NCI-H2196 (cell line): ENCODE measurements around the gene DLGAP4.

Source experiments
- DNase-seq: peaks from one replicate; lab custom pipeline; 2025; ENCODE audit not compliant: unreplicated experiment; lab: John Stamatoyannopoulos, UW

Gene DLGAP4

GRCh38 chr20:36274181-36274841 is 31.8 kb upstream of the DLGAP4 start:
- DNase-seq = no peak

GRCh38 chr20:36275011-36275410 is 31.1 kb upstream of the DLGAP4 start:
- DNase-seq = no peak

- DNase-seq = no peak
Observed at GRCh38 chr20:36275441-36276189, 30.5 kb upstream of the DLGAP4 start.

- DNase-seq = no peak
Observed at GRCh38 chr20:36277546-36277945, 28.6 kb upstream of the DLGAP4 start.

DNA sequence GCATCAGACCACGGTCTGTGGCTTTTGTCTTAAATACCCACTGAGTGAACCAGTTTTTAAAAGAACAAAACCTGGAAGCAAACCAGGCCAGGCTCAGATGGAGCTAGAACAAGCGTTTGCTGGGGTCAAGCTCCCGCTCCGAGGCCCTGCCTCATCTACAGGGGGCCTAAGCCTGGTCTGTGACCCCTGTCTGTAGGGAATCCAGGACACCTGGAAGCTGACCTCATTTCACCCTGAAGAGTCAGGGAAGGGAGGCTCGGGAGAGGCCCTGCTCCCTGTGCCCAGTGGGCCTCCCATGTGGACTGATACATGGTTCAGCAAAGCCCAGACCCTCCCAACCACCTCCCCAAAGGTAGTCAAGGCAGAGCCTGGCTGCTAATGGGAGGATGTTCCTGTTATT is 26.8 kb upstream of the DLGAP4 start:
- DNase-seq = no peak

- no peak for DNase-seq
Observed at GRCh38 chr20:36279776-36280175, 26.4 kb upstream of the DLGAP4 start.

DNA sequence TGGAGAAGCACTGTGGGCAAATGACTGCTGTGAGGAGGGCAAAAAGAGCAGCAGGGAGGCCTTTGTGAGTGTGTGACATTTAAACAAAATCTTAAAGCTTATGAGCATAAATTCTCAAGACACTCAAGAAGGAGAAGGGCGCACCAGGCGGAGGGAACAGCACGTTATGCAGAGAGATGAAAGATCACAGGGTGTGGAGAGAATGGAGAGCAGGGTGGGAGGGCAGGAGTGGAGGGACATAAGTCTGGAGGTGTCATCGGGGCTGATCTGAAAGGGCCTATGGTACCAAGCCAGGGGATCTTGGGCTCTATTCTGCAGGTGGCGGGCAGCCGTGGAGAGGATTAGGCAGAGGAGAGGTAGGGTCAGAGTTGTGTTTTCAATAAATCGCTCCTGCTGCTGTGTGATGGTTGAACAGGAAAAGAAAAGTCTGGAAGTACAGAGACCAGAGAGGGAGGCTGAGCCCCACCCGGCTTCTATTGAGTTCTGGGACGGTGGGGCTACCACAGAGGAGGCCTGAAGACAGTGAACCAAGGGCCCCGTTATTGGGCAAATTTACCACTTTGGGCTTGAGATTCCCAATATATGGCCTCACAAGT is 24.3 kb upstream of the DLGAP4 start:
- no peak for DNase-seq

DNA sequence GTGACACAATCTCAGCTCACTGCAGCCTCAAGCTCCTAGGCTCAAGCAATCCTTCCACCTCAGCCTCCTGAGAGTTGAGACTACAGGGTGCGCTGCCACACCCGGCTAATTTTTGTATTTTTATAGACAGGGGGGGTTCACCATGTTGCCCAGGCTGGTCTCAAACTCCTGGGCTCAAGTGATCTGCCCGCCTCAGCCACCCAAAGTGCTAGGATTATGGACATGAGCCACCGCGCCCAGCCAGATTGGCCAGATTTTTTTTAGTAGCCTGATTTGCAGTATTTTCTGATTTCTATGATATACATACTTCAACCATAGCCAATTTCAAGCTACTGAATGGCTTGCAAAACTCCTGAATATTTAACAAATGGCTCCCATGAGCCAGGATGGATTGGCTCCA is 21.4 kb upstream of the DLGAP4 start:
- DNase-seq = no peak

- no peak for DNase-seq
Observed at GRCh38 chr20:36285746-36286447, 20.2 kb upstream of the DLGAP4 start.

DNA sequence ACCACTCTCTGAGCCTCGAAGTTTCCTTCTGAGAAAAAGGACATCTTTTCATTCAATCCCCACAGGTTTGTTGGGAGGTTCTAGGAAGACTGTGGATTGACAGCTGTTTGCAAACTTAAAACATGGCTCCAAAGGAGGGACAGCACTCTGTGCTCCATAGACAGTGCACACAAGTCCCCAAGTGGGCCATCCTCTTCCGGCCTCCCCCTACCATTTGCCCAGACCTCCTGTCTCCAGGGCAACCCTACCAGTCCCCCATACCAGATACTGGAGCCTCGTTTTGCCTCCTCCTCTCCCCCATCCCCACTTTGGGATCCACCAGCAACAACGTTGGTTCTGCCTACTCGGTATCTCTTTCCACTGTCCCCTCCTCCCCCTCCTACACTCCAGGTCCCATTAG is 8.5 kb upstream of the DLGAP4 start:
- DNase-seq = no peak

- DNase-seq = no peak
Observed at GRCh38 chr20:36298061-36298460, 8.1 kb upstream of the DLGAP4 start.

GRCh38 chr20:36298795-36299339 is 7.3 kb upstream of the DLGAP4 start:
- DNase-seq = no peak

DNA sequence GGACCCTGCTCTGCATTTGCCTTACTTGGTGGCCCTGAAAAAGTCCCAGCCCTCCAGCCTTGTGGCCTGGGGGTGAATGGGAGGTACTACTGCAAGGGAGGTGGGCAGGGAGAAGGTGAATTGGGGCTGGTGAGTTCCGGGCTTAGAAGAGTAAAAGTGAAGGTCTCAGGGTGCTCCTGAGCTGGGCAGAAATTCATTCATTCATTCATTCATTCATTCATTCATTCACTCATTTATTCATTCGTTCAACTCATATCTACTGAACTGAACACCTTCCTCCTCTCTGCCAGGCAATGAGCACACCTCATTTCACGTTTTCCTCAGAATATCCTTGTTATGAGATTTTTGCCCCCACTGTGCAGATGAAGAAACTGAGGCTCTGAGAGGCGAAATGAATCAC is 6.7 kb upstream of the DLGAP4 start:
- no peak for DNase-seq

DNA sequence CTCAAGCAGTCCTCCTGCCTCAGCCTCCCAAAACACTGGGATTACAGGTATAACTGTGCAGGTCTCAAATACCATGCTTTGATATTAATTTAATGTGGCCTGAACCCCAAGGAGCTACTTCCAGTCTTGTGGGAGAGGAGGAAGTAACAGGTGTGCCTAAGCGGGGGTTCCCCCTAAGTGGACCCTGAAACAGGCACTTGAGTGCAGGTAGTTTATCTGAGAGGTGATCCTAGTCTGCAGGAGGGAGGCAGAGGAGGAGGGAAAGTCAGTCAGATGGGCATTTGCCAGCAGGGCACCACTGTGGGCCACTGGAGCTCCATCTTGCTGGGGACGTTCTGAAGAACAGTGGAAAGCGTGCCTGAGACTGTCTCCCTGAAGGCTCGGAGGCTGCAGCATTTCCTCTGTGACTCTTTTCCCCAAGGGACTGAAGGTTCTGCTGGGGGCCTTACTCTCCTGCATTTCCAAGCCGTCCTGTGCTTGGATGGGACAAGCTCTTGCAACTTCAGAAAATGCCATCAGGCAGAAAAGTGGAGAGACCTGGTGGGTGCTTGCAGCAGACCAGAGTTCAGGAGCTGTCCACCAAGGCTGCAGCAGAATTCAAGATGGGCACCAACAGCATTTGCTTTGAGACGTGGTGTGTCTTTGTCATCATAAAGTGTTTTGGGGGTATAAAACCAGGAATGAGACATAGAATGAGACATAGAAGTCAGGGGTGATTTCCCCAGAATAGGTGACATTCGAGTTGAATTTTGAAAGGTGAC is 4.6 kb upstream of the DLGAP4 start:
- no peak for DNase-seq

DNA sequence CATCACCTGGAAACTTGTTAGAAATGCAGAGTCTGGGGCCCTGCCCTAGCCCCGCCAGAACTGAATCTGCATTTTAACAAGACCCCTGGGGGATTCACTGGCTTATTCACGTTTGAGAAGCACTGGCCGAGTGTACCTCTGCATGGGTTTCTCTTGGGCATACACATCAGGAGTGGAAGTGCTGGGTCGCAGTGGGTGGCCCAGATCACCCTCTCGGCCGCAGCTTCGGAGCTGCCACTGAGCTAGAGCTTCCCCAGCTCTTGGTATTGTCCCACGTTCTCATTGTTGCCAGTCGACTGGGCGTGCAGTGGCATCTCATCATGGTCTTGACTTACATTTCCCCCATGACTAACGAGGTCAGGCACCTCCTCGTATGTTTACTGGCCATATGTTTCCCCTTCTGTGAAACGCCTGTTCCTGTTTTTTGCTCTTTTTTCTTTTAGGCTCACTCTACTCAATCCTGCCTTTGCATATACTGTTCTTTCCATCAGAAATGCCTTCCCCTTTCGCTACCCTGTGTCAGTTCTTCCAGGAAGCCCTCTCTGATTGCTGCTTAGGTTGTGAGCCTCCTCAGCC is 3.0 kb upstream of the DLGAP4 start:
- DNase-seq = no peak

- no peak for DNase-seq
Observed at GRCh38 chr20:36303831-36304230, 2.3 kb upstream of the DLGAP4 start.

DNA sequence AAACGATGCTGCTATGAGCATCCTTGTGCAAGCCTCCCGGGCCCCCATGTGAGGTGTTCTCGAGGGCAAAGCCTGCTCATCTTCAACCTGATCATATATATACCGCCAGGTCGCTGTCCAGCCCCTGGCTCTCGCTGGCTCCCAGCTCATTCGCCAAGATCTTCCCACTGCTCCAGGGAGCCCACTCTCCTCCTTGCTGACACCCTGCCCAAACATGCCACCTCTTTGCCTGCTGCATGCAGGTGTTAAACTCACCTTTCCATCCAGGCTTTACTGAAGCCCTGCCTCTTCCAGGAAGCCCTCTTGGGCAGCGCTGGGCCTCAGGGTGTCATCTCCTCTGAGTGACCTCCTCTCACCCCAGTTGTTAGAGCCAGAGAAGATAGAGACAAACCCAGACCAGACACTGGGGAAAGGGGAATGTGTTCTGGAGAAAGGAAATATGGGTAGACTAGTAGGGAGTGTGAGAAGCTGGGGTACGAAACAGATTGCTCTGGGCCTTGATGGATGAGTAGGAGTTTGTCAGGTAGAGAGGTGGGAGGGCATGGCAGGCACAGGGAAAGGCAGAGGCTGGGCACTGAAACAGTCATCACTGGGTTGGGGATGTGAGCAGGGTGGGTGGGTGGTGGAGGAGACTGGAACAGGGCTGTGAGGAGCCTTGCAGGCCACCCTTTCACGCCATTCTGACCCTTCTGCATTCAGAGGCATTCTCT is 1.2 kb upstream of the DLGAP4 start:
- DNase-seq = no peak

GRCh38 chr20:36306553-36307411 is 643 bp downstream of the DLGAP4 start:
- DNase-seq = no peak
